C1 segment of cervical spinal cord (tissue), 14 donors: ENCODE data around the gene TEAD1.
A peak's percentile ranks its signal among the peaks of the same experiment; 100 is the strongest.
"Not testable (repeated sequence)": the region's sequence is repeated elsewhere in the genome, so short reads cannot be mapped to it uniquely, and the experiment has no call there.

ENCODE experiments used
- DNase-seq, 14 donors: peaks; one replicate each; lab custom pipeline; 2025; lab: John Stamatoyannopoulos, UW

The TEAD1 gene

GRCh38 chr11:12737024-12737423 lies 62.8 kb downstream of the TEAD1 start:
- no peak for DNase-seq

- peak in 4 of 14 donors; percentile 17 to 49 (median 42) for DNase-seq
These were observed 67.5 kb downstream of the TEAD1 start for GRCh38 chr11:12741671-12742216.

- no peak for DNase-seq
These were observed 69.7 kb downstream of the TEAD1 start for GRCh38 chr11:12743834-12744449.

- DNase-seq = peak in 3 of 14 donors; percentile 11 to 60 (median 30)
These were observed 70.7 kb downstream of the TEAD1 start for GRCh38 chr11:12744826-12745502.

GRCh38 chr11:12745787-12746186 lies 71.6 kb downstream of the TEAD1 start:
- no peak for DNase-seq

GRCh38 chr11:12746593-12747097 lies 72.4 kb downstream of the TEAD1 start:
- peak in 1 of 14 donors; percentile 3 for DNase-seq

- DNase-seq = no peak
These were observed 74.3 kb downstream of the TEAD1 start for GRCh38 chr11:12748561-12748960.

- no peak for DNase-seq
These were observed 75.2 kb downstream of the TEAD1 start for GRCh38 chr11:12749442-12749841.

GRCh38 chr11:12750181-12750580 lies 76.0 kb downstream of the TEAD1 start:
- no peak for DNase-seq

- DNase-seq = no peak
These were observed 78.8 kb downstream of the TEAD1 start for GRCh38 chr11:12752868-12753524.

GRCh38 chr11:12754021-12754420 lies 79.8 kb downstream of the TEAD1 start:
- no peak for DNase-seq

GRCh38 chr11:12754582-12755234 lies 80.5 kb downstream of the TEAD1 start:
- no peak for DNase-seq

GRCh38 chr11:12755510-12756453 lies 81.6 kb downstream of the TEAD1 start:
- DNase-seq = no peak

GRCh38 chr11:12756454-12756806 lies 82.2 kb downstream of the TEAD1 start:
- no peak for DNase-seq

GRCh38 chr11:12756867-12757266 lies 82.6 kb downstream of the TEAD1 start:
- no peak for DNase-seq

GRCh38 chr11:12757416-12757815 lies 83.2 kb downstream of the TEAD1 start:
- DNase-seq = no peak

GRCh38 chr11:12758117-12758516 lies 83.9 kb downstream of the TEAD1 start:
- not testable (repeated sequence) for DNase-seq

- DNase-seq = no peak
These were observed 86.8 kb downstream of the TEAD1 start for GRCh38 chr11:12761029-12761428.

- no peak for DNase-seq
These were observed 88.1 kb downstream of the TEAD1 start for GRCh38 chr11:12762278-12762677.

- no peak for DNase-seq
These were observed 88.6 kb downstream of the TEAD1 start for GRCh38 chr11:12762696-12763324.
